Inferior parietal cortex (tissue), 1 donor: ENCODE results near the gene E2F3.
A peak's percentile ranks its signal among the peaks of the same experiment; 100 is the strongest.
"Not testable (repeated sequence)": the region's sequence is repeated elsewhere in the genome, so short reads cannot be mapped to it uniquely, and the experiment has no call there.

ENCODE experiments used
- DNase-seq: peaks from one replicate; pipeline ENCODE4 v3.0.0-alpha.2; 2016; ENCODE audit errors: extremely low spot score

The E2F3 gene

GRCh38 chr6:20467437-20467836 lies 65.8 kb downstream of the E2F3 start:
- DNase-seq: no peak

- no peak for DNase-seq
Observed at GRCh38 chr6:20468209-20468608, 66.5 kb downstream of the E2F3 start.

- DNase-seq: no peak
Observed at GRCh38 chr6:20472748-20473147, 71.1 kb downstream of the E2F3 start.

- DNase-seq: no peak
Observed at GRCh38 chr6:20473518-20473917, 71.8 kb downstream of the E2F3 start.

- DNase-seq: no peak
Observed at GRCh38 chr6:20474874-20475542, 73.3 kb downstream of the E2F3 start.

- DNase-seq: no peak
Observed at GRCh38 chr6:20476501-20477043, 74.9 kb downstream of the E2F3 start.

GRCh38 chr6:20477485-20477884 lies 75.8 kb downstream of the E2F3 start:
- no peak for DNase-seq

GRCh38 chr6:20479060-20479459 lies 77.4 kb downstream of the E2F3 start:
- DNase-seq: no peak

- no peak for DNase-seq
Observed at GRCh38 chr6:20479526-20479925, 77.8 kb downstream of the E2F3 start.

- no peak for DNase-seq
Observed at GRCh38 chr6:20481281-20481680, 79.6 kb downstream of the E2F3 start.

GRCh38 chr6:20483887-20484497 lies 82.3 kb downstream of the E2F3 start:
- no peak for DNase-seq

- DNase-seq: no peak
Observed at GRCh38 chr6:20486641-20487040, 85.0 kb downstream of the E2F3 start.

- DNase-seq: no peak
Observed at GRCh38 chr6:20487669-20488375, 86.1 kb downstream of the E2F3 start.

- DNase-seq: no peak
Observed at GRCh38 chr6:20490591-20490990, 88.9 kb downstream of the E2F3 start.

- DNase-seq: no peak
Observed at GRCh38 chr6:20492099-20492498, 90.4 kb downstream of the E2F3 start.

GRCh38 chr6:20497216-20498040 lies 95.7 kb downstream of the E2F3 start:
- no peak for DNase-seq

GRCh38 chr6:20498041-20498385 lies 96.3 kb downstream of the E2F3 start:
- no peak for DNase-seq

GRCh38 chr6:20509212-20509611 lies 107.5 kb downstream of the E2F3 start:
- no peak for DNase-seq

- no peak for DNase-seq
Observed at GRCh38 chr6:20511852-20512251, 110.2 kb downstream of the E2F3 start.

- DNase-seq: not testable (repeated sequence)
Observed at GRCh38 chr6:20525208-20525607, 123.5 kb downstream of the E2F3 start.

GRCh38 chr6:20529086-20529448 lies 127.4 kb downstream of the E2F3 start:
- peak; percentile 75 for DNase-seq

GRCh38 chr6:20532881-20533280 lies 131.2 kb downstream of the E2F3 start:
- no peak for DNase-seq
